Measurements from ENCODE around the gene OLFML2A.

Gene OLFML2A

GRCh38 chr9:124752967-124753366, 24.0 kb upstream of the OLFML2A start:
- Histone ChIP-seq H3K9ac (ENCODE audit: low read length) (no peak overlapping the region), H3K4me1 (ENCODE audit: insufficient read depth, low read length, severe bottlenecking) (no peaks in the 10 kb centered on the region), H3K9me3 (ENCODE audit: low read length) (no peaks in the 10 kb centered on the region), H2AFZ (ENCODE audit: low read length) (no peak overlapping the region), H3K27ac (ENCODE audit: low read depth, low read length, poor library complexity, severe bottlenecking) (no peak overlapping the region), H3K4me3 (ENCODE audit: low read depth, low read length, poor library complexity, severe bottlenecking) (no peak overlapping the region), H3K9me2 (ENCODE audit: low read depth, low read length) (no peaks in the 10 kb centered on the region), H3K79me2 (ENCODE audit: insufficient read depth, low read length) (no peaks in the 10 kb centered on the region), H3F3A (ENCODE audit: insufficient read depth, low read length) (no peaks in the 10 kb centered on the region), H3K4me2 (ENCODE audit: low read length) (no peak overlapping the region), H4K20me1 (ENCODE audit: insufficient read depth, low read length) (no peaks in the 10 kb centered on the region), H3K27me3 (ENCODE audit: insufficient read depth, low read length) (no peaks in the 10 kb centered on the region), H3K36me3 (ENCODE audit: insufficient read depth, low read length) (no peaks in the 10 kb centered on the region)
- TF ChIP-seq EZH2 (IDR thresholded peaks at IDR 0.05; ENCODE audit: borderline replicate concordance, low read length): no peak
- TF ChIP-seq CTCF (IDR thresholded peaks at IDR 0.05; ENCODE audit: low read length): no peak

- Histone ChIP-seq H3K4me2 (ENCODE audit: low read length) (no peak overlapping the region), H3K27ac (ENCODE audit: low read depth, low read length, poor library complexity, severe bottlenecking) (no peak overlapping the region), H3K79me2 (ENCODE audit: insufficient read depth, low read length) (no peaks in the 10 kb centered on the region), H3F3A (ENCODE audit: insufficient read depth, low read length) (no peaks in the 10 kb centered on the region), H3K27me3 (ENCODE audit: insufficient read depth, low read length) (no peaks in the 10 kb centered on the region), H4K20me1 (ENCODE audit: insufficient read depth, low read length) (no peaks in the 10 kb centered on the region), H3K9ac (ENCODE audit: low read length) (no peak overlapping the region), H3K9me3 (ENCODE audit: low read length) (no peaks in the 10 kb centered on the region), H3K36me3 (ENCODE audit: insufficient read depth, low read length) (no peaks in the 10 kb centered on the region), H3K4me1 (ENCODE audit: insufficient read depth, low read length, severe bottlenecking) (peaks cover 6% of the 10 kb centered on the region), H2AFZ (ENCODE audit: low read length) (no peak overlapping the region), H3K4me3 (ENCODE audit: low read depth, low read length, poor library complexity, severe bottlenecking) (no peak overlapping the region), H3K9me2 (ENCODE audit: low read depth, low read length) (no peaks in the 10 kb centered on the region)
- TF ChIP-seq EZH2 (IDR thresholded peaks at IDR 0.05; ENCODE audit: borderline replicate concordance, low read length) (no peak), CTCF (IDR thresholded peaks at IDR 0.05; ENCODE audit: low read length) (peak; percentile 64)
These were observed 22.6 kb upstream of the OLFML2A start for GRCh38 chr9:124754289-124754688.

GRCh38 chr9:124755061-124755460, 21.9 kb upstream of the OLFML2A start:
- Histone ChIP-seq H3K27me3 (ENCODE audit: insufficient read depth, low read length) (no peaks in the 10 kb centered on the region), H3K9me2 (ENCODE audit: low read depth, low read length) (no peaks in the 10 kb centered on the region), H3K79me2 (ENCODE audit: insufficient read depth, low read length) (no peaks in the 10 kb centered on the region), H3K9me3 (ENCODE audit: low read length) (no peaks in the 10 kb centered on the region), H3K9ac (ENCODE audit: low read length) (no peak overlapping the region), H3K4me2 (ENCODE audit: low read length) (no peak overlapping the region), H3K27ac (ENCODE audit: low read depth, low read length, poor library complexity, severe bottlenecking) (no peak overlapping the region), H3F3A (ENCODE audit: insufficient read depth, low read length) (no peaks in the 10 kb centered on the region), H2AFZ (ENCODE audit: low read length) (no peak overlapping the region), H3K4me3 (ENCODE audit: low read depth, low read length, poor library complexity, severe bottlenecking) (no peak overlapping the region), H3K36me3 (ENCODE audit: insufficient read depth, low read length) (no peaks in the 10 kb centered on the region), H3K4me1 (ENCODE audit: insufficient read depth, low read length, severe bottlenecking) (peaks cover 6% of the 10 kb centered on the region), H4K20me1 (ENCODE audit: insufficient read depth, low read length) (no peaks in the 10 kb centered on the region)
- no peak for TF ChIP-seq CTCF (IDR thresholded peaks at IDR 0.05; ENCODE audit: low read length)
- no peak for TF ChIP-seq EZH2 (IDR thresholded peaks at IDR 0.05; ENCODE audit: borderline replicate concordance, low read length)

Measured in OCI-LY1 (cell line).